Right lobe of liver (tissue), 6 donors: ENCODE data around the gene GLRX5. TPM values are rescaled to one million over a fixed set of nuclear protein-coding genes. Genes with fewer than 3 reads are reported as not detected.

Experiments
- ATAC-seq, 4 donors: fragments of 200-7000 bp; cut with Tn5 transposase; one replicate each; pipeline ENCODE4 v1.9.1; 2020; ENCODE audit warnings: mild to moderate bottlenecking in 4 of 4, moderate library complexity in 4 of 4
- DNase-seq, 3 donors: peaks; one replicate each; pipeline ENCODE4 v3.0.0-alpha.2; 2020
- H3K27ac ChIP-seq, 3 donors: fragments of 200-600 bp; one replicate each; pipeline ENCODE4 v1.8.0; 2022
- H3K27me3 ChIP-seq, 2 donors: fragments of 200-600 bp; one replicate each; pipeline ENCODE4 v1.8.0; 2022
- H3K36me3 ChIP-seq, 4 donors: fragments of 200-600 bp; sonication (generic) in 1 of 4; one replicate each; pipeline versions ENCODE4 v1.5.1 to v1.8.0; 2017 to 2022; ENCODE audit warnings: control low read depth in 1 of 4
- H3K4me1 ChIP-seq, 4 donors: fragments of 200-600 bp; sonication (generic) in 1 of 4; one replicate each; pipeline versions ENCODE4 v1.5.1 to v1.8.0; 2017 to 2022; ENCODE audit warnings: control low read depth in 1 of 4
- H3K4me3 ChIP-seq, 3 donors: fragments of 200-600 bp; one replicate each; pipeline ENCODE4 v1.8.0; 2022
- H3K9me3 ChIP-seq, 4 donors: fragments of 200-600 bp; sonication (generic) in 1 of 4; one replicate each; pipeline versions ENCODE4 v1.5.1 to v1.8.0; 2017 to 2022; ENCODE audit warnings: control low read depth in 1 of 4
- CTCF ChIP-seq, 4 donors: fragments of 200-600 bp in 3 of 4; fragments of 450-650 bp in 1 of 4; IDR thresholded peaks; one replicate each; pipeline versions ENCODE4 v1.5.1 to v1.8.0; 2016 to 2022; ENCODE audit warnings: antibody characterized with exemption in 4 of 4, mild to moderate bottlenecking in 2 of 4
- POLR2A ChIP-seq: fragments of 450-650 bp; IDR thresholded peaks from one replicate; pipeline ENCODE4 v1.6.1; 2017; ENCODE audit warnings: antibody characterized with exemption, mild to moderate bottlenecking
- WGBS: methylation state at CpG from one replicate; pipeline ENCODE4 v1.1.6; 2018; ENCODE audit warnings: low coverage, low lambda C conversion rate; ENCODE audit not compliant: insufficient coverage; ENCODE audit errors: missing lambda C conversion rate; 5-methylcytosine and 5-hydroxymethylcytosine counted together
- intact Hi-C, 2 donors: fragments of 100-400 bp; cut with DNase I; formaldehyde crosslinking; loops; one replicate each; pipeline versions ENCODE4 v1.11.2 to v1.14.1; 2022
- total RNA-seq, 6 experiments: library from RNA; depleted of rRNA in 2 of 6; stranded (reverse); fragments of >200 nt in 2 of 6; fragmentation: NEBNext Ultra II Directional in 3 of 6; extraction: Animal tissue kit (Norgen Biotek cat#: 25700) in 3 of 6; gene quantifications; one replicate each; pipeline versions ENCODE4 v1.1.0 to v1.2.4, GENCODE V29; 2016 to 2023
- donor health status: DM: no; HTN: yes; CAD: no.
- donor health status: DM: no; HTN: no; CAD: no.
- donor health status: DM: no; HTN: no; CAD: no.
- donor health status: DM: no; HTN: yes; CAD: no.
- donor health status: DM: no; HTN: yes; CAD: no.

GLRX5 gene
- total RNA-seq, 6 experiments from 2014 or later: 31.4 to 48.5 (median 40.2) TPM

DNA sequence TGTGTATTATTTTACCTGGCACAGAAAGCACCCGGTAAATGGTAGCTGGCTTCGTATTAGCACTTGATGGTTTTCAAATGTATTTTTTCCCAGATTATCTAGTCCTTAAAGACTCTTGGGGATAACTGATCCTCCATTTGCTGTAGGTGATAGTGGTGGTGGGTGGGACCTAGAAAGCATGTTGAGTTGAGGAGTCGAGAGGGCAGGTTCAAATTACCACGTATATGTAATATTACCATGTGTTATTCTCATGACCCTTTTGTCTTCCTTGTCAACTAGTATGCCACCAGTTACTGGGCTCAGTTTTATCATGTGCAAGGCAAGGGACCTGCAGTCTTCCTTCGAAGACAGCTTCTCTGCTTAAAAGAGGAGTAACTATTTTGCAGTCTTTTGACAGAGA, 1.8 kb downstream of the GLRX5 start:
- Histone ChIP-seq H3K4me3 (peak overlapping the region; percentile 14 to 91 (median 80)), H3K27ac (peak overlapping the region; percentile 7 to 87 (median 77))

GRCh38 chr14:95537298-95538089, 2.6 kb downstream of the GLRX5 start:
- Histone ChIP-seq H3K27me3 (no peaks in the 10 kb centered on the region), H3K27ac (peak overlapping the region; percentile 22 to 87 (median 77)), H3K4me1 (peaks cover 0 to 69% (median 14%) of the 10 kb centered on the region in 4 donors), H3K4me3 (peak overlapping the region; percentile 14 to 91 (median 80)), H3K9me3 (no peaks in the 10 kb centered on the region), H3K36me3 (no peaks in the 10 kb centered on the region)
- intact Hi-C loops: no loop called here
- TF ChIP-seq POLR2A (peak; percentile 52), CTCF (IDR thresholded peaks at IDR 0.05) (no peak)
- DNase-seq (peak in 1 of 3 donors; percentile 74), ATAC-seq (peak; percentile 21 to 54 (median 31))
- WGBS: 22% methylated on average over 9 of the region's 9 CpGs

More for the DNA sequence above, 1.8 kb downstream of the GLRX5 start:
- 21% methylated on average over 5 of the region's 5 CpGs for WGBS
- H3K4me1 ChIP-seq: peaks cover 0 to 71% (median 11%) of the 10 kb centered on the region in 4 donors
- no peaks in the 10 kb centered on the region for H3K36me3 ChIP-seq
- intact Hi-C loops: no loop called here
- H3K9me3 ChIP-seq: no peaks in the 10 kb centered on the region
- no peak for DNase-seq
- H3K27me3 ChIP-seq: no peaks in the 10 kb centered on the region
- TF ChIP-seq CTCF (IDR thresholded peaks at IDR 0.05) (no peak), POLR2A (no peak)
- ATAC-seq: no peak

DNA sequence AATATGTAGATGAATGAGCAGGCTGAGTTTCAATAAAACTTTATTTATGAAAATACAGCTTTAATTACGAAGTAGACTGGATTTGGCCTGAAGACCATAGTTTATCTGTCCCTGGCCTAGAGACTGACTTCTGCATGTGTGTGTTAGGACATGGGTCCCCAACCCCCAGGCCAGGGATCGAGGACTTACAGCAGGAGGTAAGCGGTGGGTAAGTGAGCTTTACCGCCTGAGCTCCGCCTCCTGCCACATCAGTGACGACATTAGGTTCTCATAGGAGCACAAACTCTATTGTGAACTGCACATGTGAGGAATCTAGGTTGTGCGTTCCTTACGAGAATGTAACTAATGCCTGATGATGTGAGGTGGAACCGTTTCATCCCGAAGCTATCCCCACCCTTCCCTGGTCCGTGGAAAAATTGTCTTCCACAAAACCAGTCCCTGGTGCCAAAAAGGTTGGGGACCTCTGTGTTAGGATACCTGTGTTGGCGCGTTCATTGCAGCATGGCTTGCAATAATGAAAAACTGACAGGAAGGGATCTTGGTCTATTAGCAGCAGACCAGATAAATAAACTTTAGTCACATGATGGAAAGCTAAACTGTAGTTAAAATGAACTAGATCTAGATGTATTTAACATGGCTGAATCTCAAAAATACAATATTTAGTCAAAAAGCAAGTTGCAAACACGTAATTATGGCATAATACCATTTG, 4.1 kb downstream of the GLRX5 start:
- intact Hi-C loops: no loop called here

More for the DNA sequence above, 4.1 kb downstream of the GLRX5 start:
- H3K4me3 ChIP-seq: peak overlapping the region in 1 of 3 donors; percentile 7
- TF ChIP-seq CTCF (IDR thresholded peaks at IDR 0.05) (no peak), POLR2A (no peak)
- peaks cover 0 to 62% (median 15%) of the 10 kb centered on the region in 4 donors for H3K4me1 ChIP-seq
- no peak for ATAC-seq
- peak overlapping the region in 2 of 3 donors; percentile 77 to 87 for H3K27ac ChIP-seq
- H3K27me3 ChIP-seq: no peaks in the 10 kb centered on the region
- 33% methylated on average over 7 of the region's 14 CpGs for WGBS
- peaks cover 0 to under 1% (median 0%) of the 10 kb centered on the region in 4 donors for H3K36me3 ChIP-seq
- no peaks in the 10 kb centered on the region for H3K9me3 ChIP-seq
- DNase-seq: no peak
